HG03575 (cell line): Measurements from ENCODE around the gene TMF1.
A peak's percentile ranks its signal among the peaks of the same experiment; 100 is the strongest.

Source experiments
- ATAC-seq: cut with Tn5 transposase; IDR thresholded peaks from one replicate; pipeline ENCODE4 v1.9.1; 2021; ENCODE audit not compliant: unreplicated experiment, insufficient number of reproducible peaks, low FRiP score; ENCODE audit errors: extremely low read depth

The TMF1 gene

GRCh38 chr3:69051756-69052471 lies at the start of gene TMF1:
Gene TMF1 (minus strand): TSS chr3:69052333. CDS start chr3:69052086, 247 bp downstream.
- ATAC-seq, result peak; percentile 97

GRCh38 chr3:69099576-69099975 lies 47.4 kb upstream of the TMF1 start:
- no peak for ATAC-seq

- no peak for ATAC-seq
Observed at GRCh38 chr3:69097407-69098086, 45.4 kb upstream of the TMF1 start.

GRCh38 chr3:69096299-69096698 lies 44.2 kb upstream of the TMF1 start:
- ATAC-seq, result no peak

GRCh38 chr3:69095636-69096035 lies 43.5 kb upstream of the TMF1 start:
- ATAC-seq, result no peak

GRCh38 chr3:69094467-69095205 lies 42.5 kb upstream of the TMF1 start:
- ATAC-seq, result no peak

- ATAC-seq, result peak; percentile 68
Observed at GRCh38 chr3:69092030-69092516, 39.9 kb upstream of the TMF1 start.

GRCh38 chr3:69091389-69092029 lies 39.4 kb upstream of the TMF1 start:
- ATAC-seq, result no peak

- no peak for ATAC-seq
Observed at GRCh38 chr3:69090021-69090420, 37.9 kb upstream of the TMF1 start.

- ATAC-seq, result no peak
Observed at GRCh38 chr3:69088063-69088462, 35.9 kb upstream of the TMF1 start.

GRCh38 chr3:69087030-69087791 lies 35.1 kb upstream of the TMF1 start:
- ATAC-seq, result no peak

- ATAC-seq, result no peak
Observed at GRCh38 chr3:69085833-69086722, 33.9 kb upstream of the TMF1 start.

- no peak for ATAC-seq
Observed at GRCh38 chr3:69085168-69085832, 33.2 kb upstream of the TMF1 start.

- ATAC-seq, result peak; percentile 29
Observed at GRCh38 chr3:69084326-69085167, 32.4 kb upstream of the TMF1 start, which contains the start of gene ARL6IP5. Gene ARL6IP5 (plus strand): TSS chr3:69084937. CDS start chr3:69085048, 111 bp downstream.

- ATAC-seq, result peak; percentile 63
Observed at GRCh38 chr3:69082805-69083204, 30.7 kb upstream of the TMF1 start.

GRCh38 chr3:69082361-69082760 lies 30.2 kb upstream of the TMF1 start:
- no peak for ATAC-seq
